Kidney epithelial cell (primary cell): Measurements from ENCODE around the gene PPP1R8. TPM values are rescaled to one million over a fixed set of nuclear protein-coding genes. Genes with fewer than 3 reads are reported as not detected.
A peak's percentile ranks its signal among the peaks of the same experiment; 100 is the strongest.
"Not testable (repeated sequence)": the region's sequence is repeated elsewhere in the genome, so short reads cannot be mapped to it uniquely, and the experiment has no call there.

Experiments
- DNase-seq: peaks from one replicate; pipeline ENCODE4 v3.0.0-alpha.2; 2010; ENCODE audit warnings: low read depth
- H3K27me3 ChIP-seq: 2 replicates; pipeline ENCODE4 v1.6.0; 2011; ENCODE audit warnings: low read length; ENCODE audit not compliant: control insufficient read depth, insufficient read depth
- H3K36me3 ChIP-seq: 2 replicates; pipeline ENCODE4 v1.5.1; 2011; ENCODE audit warnings: low read length; ENCODE audit not compliant: control insufficient read depth, insufficient read depth
- H3K4me3 ChIP-seq: 2 replicates; pipeline ENCODE4 v1.5.1; 2011; ENCODE audit warnings: low read depth, mild to moderate bottlenecking, control low read depth, low read length
- CTCF ChIP-seq: IDR thresholded peaks from 2 replicates; pipeline ENCODE4 v1.5.1; 2011; ENCODE audit warnings: mild to moderate bottlenecking, moderate library complexity, low read length, control low read depth, inconsistent platforms; ENCODE audit not compliant: insufficient read depth, poor library complexity, severe bottlenecking
- total RNA-seq: library from RNA; depleted of rRNA; stranded (reverse); fragments of >200 nt; gene quantifications from 2 replicates; pipeline ENCODE4 v1.2.3, GENCODE V29; 2015

PPP1R8 gene
- total RNA-seq, 1 donor from 2014 or later: 53.1 TPM

GRCh38 chr1:27835501-27835900, 4.9 kb downstream of the PPP1R8 start:
- TF ChIP-seq CTCF: no peak
- no peak overlapping the region for H3K4me3 ChIP-seq
- no peaks in the 10 kb centered on the region for H3K27me3 ChIP-seq
- DNase-seq: no peak
- no peaks in the 10 kb centered on the region for H3K36me3 ChIP-seq

- DNase-seq: no peak
- Histone ChIP-seq H3K36me3 (peaks cover 3% of the 10 kb centered on the region), H3K4me3 (no peak overlapping the region), H3K27me3 (no peaks in the 10 kb centered on the region)
- no peak for TF ChIP-seq CTCF
Measured at GRCh38 chr1:27849951-27850350, 19.4 kb downstream of the PPP1R8 start.

GRCh38 chr1:27855085-27855484, 24.5 kb downstream of the PPP1R8 start:
- H3K36me3 ChIP-seq: no peaks in the 10 kb centered on the region
- no peak overlapping the region for H3K4me3 ChIP-seq
- TF ChIP-seq CTCF: no peak
- no peaks in the 10 kb centered on the region for H3K27me3 ChIP-seq
- DNase-seq: no peak

- no peaks in the 10 kb centered on the region for H3K27me3 ChIP-seq
- DNase-seq: no peak
- TF ChIP-seq CTCF: no peak
- H3K36me3 ChIP-seq: no peaks in the 10 kb centered on the region
- no peak overlapping the region for H3K4me3 ChIP-seq
Measured at GRCh38 chr1:27856561-27857343, 26.2 kb downstream of the PPP1R8 start.

GRCh38 chr1:27857552-27857951, 27.0 kb downstream of the PPP1R8 start:
- DNase-seq, H3K27me3 ChIP-seq, H3K4me3 ChIP-seq, H3K36me3 ChIP-seq: not testable (repeated sequence)

- H3K4me3 ChIP-seq: no peak overlapping the region
- no peak for DNase-seq
- no peaks in the 10 kb centered on the region for H3K36me3 ChIP-seq
- TF ChIP-seq CTCF: peak; percentile 99
- H3K27me3 ChIP-seq: no peaks in the 10 kb centered on the region
Measured at GRCh38 chr1:27858072-27858948, 27.7 kb downstream of the PPP1R8 start.
